ENCODE measurements around the gene FGF7. TPM values are rescaled to one million over a fixed set of nuclear protein-coding genes. Genes with fewer than 3 reads are reported as not detected.
"Not testable (repeated sequence)": the region's sequence is repeated elsewhere in the genome, so short reads cannot be mapped to it uniquely, and the experiment has no call there.

FGF7 gene
- total RNA-seq, 1 donor from 2014 or later, result not detected

GRCh38 chr15:49492830-49493229, 69.8 kb downstream of the FGF7 start:
- DNase-seq (ENCODE audit: low read depth, low spot score), result no peak

- no peak for DNase-seq (ENCODE audit: low read depth, low spot score)
Observed at GRCh38 chr15:49494842-49495241, 71.8 kb downstream of the FGF7 start.

GRCh38 chr15:49495993-49496753, 73.1 kb downstream of the FGF7 start:
- no peak for DNase-seq (ENCODE audit: low read depth, low spot score)

GRCh38 chr15:49501586-49501985, 78.5 kb downstream of the FGF7 start:
- no peak for DNase-seq (ENCODE audit: low read depth, low spot score)

- DNase-seq (ENCODE audit: low read depth, low spot score), result no peak
Observed at GRCh38 chr15:49506341-49506740, 83.3 kb downstream of the FGF7 start.

GRCh38 chr15:49507261-49507660, 84.2 kb downstream of the FGF7 start:
- no peak for DNase-seq (ENCODE audit: low read depth, low spot score)

- DNase-seq (ENCODE audit: low read depth, low spot score), result not testable (repeated sequence)
Observed at GRCh38 chr15:49512739-49513138, 89.7 kb downstream of the FGF7 start.

- DNase-seq (ENCODE audit: low read depth, low spot score), result no peak
Observed at GRCh38 chr15:49521802-49522201, 98.8 kb downstream of the FGF7 start.

GRCh38 chr15:49528289-49528688, 105.2 kb downstream of the FGF7 start:
- DNase-seq (ENCODE audit: low read depth, low spot score), result no peak

- DNase-seq (ENCODE audit: low read depth, low spot score), result no peak
Observed at GRCh38 chr15:49530092-49530491, 107.0 kb downstream of the FGF7 start.

Other genes starting within 250 kb of the FGF7 start
- gene FAM227B, start 197.6 kb downstream of the FGF7 start, total RNA-seq, result 0.81 and 3.0 TPM in 2 replicates
- gene DTWD1, start 197.8 kb downstream of the FGF7 start, total RNA-seq, result 16.6 and 18.5 TPM in 2 replicates

Data from pulmonary artery endothelial cell (primary cell).